Transverse colon (tissue), 3 donors: ENCODE measurements around the gene LILRA5.

Experiments used
- CTCF ChIP-seq, 5 experiments: fragments of 200-600 bp in 3 of 5; fragments of 450-650 bp in 2 of 5; sonication (generic) in 3 of 5; IDR thresholded peaks; 1 replicate in 2 of 5; 2 replicates in 3 of 5; pipeline ENCODE4 v1.5.1; 2016 to 2017; ENCODE audit warnings: antibody characterized with exemption in 5 of 5, inconsistent platforms in 3 of 5, mild to moderate bottlenecking in 2 of 5, moderate library complexity in 1 of 5
- POLR2A ChIP-seq: fragments of 450-650 bp; IDR thresholded peaks from one replicate; pipeline ENCODE4 v1.6.1; 2016; ENCODE audit warnings: antibody characterized with exemption, mild to moderate bottlenecking, moderate library complexity

GRCh38 chr19:54281007-54281728 lies 31.8 kb downstream of the LILRA5 start, which contains the start of gene LILRB2:
- TF ChIP-seq POLR2A (no peak), CTCF (IDR thresholded peaks at IDR 0.05) (no peak)
